ENCODE measurements around the gene PICK1. TPM values are rescaled to one million over a fixed set of nuclear protein-coding genes. Genes with fewer than 3 reads are reported as not detected.

Gene PICK1
- total RNA-seq, 1 donor from 2014 or later = 74.3 TPM

Other genes starting within 250 kb of the PICK1 start
- gene GCAT, start 249.5 kb upstream of the PICK1 start, total RNA-seq = 9.8 to 13.2 TPM (median 12.5 TPM) in 3 replicates
- 0.22 to 0.31 TPM in 2 of 3 replicates, not detected in the other for gene GALR3, start 234.0 kb upstream of the PICK1 start, total RNA-seq
- 16.1 to 18.4 TPM (median 17.1 TPM) in 3 replicates for gene ANKRD54, start 213.1 kb upstream of the PICK1 start, total RNA-seq
- 633 to 642 TPM (median 639 TPM) in 3 replicates for gene EIF3L, start 208.0 kb upstream of the PICK1 start, total RNA-seq
- gene MICALL1, start 151.1 kb upstream of the PICK1 start, total RNA-seq = 47.2 to 51.7 TPM (median 48.2 TPM) in 3 replicates
- gene C22orf23, start 103.8 kb upstream of the PICK1 start, total RNA-seq = 0.31 to 0.40 TPM in 2 of 3 replicates, not detected in the other
- gene POLR2F, start 103.7 kb upstream of the PICK1 start, total RNA-seq = 63.8 to 70.0 TPM (median 66.3 TPM) in 3 replicates
- gene SOX10, start 72.8 kb upstream of the PICK1 start, total RNA-seq = 0.07 to 0.33 TPM (median 0.09 TPM) in 3 replicates
- gene SLC16A8, start 26.8 kb downstream of the PICK1 start, total RNA-seq = 0.14 to 0.60 TPM (median 0.18 TPM) in 3 replicates
- 1.6 to 1.9 TPM (median 1.7 TPM) in 3 replicates for gene BAIAP2L2, start 53.3 kb downstream of the PICK1 start, total RNA-seq
- 88.2 to 91.9 TPM (median 88.6 TPM) in 3 replicates for gene PLA2G6, start 124.4 kb downstream of the PICK1 start, total RNA-seq
- gene MAFF, start 144.6 kb downstream of the PICK1 start, total RNA-seq = 33.4 to 35.3 TPM (median 34.1 TPM) in 3 replicates
- 61.4 to 64.0 TPM (median 62.8 TPM) in 3 replicates for gene TMEM184B, start 215.6 kb downstream of the PICK1 start, total RNA-seq

Data from mesothelial cell of epicardium (in vitro differentiated cells).